Activated CD8-positive, alpha-beta memory T cell treated with anti-CD3 and anti-CD28 coated beads, Interleukin-2, amount 50 U/mL, for 24 hours (primary cell): Measurements from ENCODE around the gene SEMA5A.

Source experiments
- DNase-seq: peaks from one replicate; pipeline ENCODE4 v3.0.0-alpha.2; 2020; ENCODE audit errors: extremely low read depth

SEMA5A gene

DNA sequence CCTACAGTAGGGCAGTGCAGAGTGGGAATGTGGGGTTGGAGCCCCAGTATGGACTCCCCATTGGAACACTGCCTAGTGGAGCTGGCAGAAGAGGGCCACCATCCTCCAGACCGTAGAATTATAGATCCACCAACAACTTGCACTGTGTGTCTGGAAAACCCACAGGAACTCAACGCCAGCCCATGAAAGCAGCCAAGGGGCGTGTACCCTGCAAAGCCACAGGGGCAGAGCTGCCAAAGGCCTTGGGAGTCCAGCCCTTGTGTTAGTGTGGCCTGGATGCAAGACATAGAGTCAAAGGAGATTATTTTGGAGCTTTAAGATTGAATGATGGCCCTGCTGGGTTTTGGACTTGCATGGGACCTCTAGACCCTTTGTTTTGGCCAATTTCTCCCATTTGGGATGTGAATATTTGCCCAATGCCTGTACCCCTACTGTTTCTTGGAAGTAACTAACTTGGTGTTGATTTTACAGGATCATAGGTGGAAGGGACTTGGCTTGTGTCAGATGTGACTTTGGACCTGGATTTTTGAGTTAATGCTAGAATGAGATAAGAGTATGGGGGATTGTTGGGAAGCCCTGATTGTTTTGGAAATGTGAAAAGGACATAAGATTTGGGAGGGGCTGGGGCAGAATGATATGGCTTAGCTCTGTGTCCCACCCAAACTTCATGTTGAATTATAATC, 266.8 kb downstream of the SEMA5A start:
- DNase-seq = no peak

DNA sequence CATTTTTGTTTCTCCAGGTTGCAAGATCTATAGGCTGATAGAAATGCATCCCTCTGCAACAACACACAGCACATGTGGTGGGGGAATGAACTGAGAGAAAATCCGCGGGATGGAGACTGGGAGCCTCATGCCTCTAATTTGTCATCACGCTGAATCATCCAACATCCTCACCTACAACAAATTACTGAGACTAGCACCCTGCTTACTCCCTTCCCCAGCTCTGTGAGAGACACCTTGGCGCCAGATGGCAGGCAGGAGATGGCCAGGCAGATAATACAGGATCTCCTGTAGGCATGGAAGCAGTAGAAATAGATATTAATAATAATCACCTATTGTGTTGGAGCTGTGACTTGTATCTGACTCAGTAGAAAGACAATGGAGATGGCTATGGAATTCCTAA, 276.9 kb downstream of the SEMA5A start:
- DNase-seq = no peak

DNA sequence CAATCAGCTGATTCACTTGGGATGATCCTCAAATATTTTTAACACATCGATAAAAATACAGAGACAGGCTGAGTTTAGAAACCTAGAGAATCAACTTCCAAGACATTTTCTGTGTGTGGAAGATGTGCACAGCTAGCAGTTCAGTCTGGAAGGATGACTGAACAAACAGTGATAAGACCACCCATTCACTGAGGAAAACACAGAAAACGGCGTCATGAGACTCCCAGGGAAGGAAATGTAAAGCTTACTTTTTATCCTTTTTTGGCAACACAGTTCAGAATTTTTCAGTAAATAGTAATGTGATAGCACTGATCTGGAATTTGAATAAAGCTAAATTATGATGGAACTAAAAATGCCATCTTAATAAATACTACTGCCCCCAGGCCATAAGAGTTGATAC, 277.6 kb downstream of the SEMA5A start:
- DNase-seq = no peak

DNA sequence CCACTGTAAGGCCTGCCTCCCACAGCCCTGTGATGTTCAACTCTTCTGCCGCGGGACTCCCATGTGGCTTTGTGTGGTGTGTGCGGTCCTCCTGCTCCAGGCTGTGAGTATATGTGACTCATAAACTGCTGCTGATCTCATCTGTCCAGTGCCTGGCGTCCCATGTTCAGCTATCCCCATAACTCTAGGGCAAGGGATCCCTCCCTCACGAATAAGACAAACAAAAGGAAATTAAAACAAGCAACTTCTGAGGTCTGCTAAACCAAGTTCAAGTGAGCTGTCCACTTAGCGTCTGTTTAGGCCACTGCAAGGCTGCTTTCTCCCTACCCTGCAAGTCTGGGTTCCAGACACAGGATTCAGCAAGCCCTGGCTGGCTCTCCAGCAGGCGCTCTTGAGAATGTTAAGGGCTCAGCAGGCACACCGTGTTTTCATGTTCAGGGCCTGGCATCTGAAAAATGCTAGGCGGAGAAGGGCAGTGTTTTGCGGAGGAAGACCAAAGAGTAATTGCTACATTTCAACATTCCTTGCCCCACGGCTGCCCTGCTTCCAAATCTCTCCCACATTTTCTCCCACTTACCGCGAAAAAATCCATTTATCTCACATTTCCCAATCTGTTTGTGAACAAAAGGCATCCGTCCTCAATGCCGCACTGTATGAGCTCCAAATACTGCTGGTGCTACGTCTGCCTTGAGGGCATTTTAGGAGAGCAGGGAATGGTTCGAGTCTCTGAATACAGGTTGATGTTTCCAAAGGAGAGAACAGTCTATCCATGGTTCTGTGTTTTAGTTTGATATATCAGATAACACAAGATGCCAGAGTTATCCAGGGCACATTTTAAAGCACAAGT, 280.2 kb downstream of the SEMA5A start:
- DNase-seq = no peak

DNA sequence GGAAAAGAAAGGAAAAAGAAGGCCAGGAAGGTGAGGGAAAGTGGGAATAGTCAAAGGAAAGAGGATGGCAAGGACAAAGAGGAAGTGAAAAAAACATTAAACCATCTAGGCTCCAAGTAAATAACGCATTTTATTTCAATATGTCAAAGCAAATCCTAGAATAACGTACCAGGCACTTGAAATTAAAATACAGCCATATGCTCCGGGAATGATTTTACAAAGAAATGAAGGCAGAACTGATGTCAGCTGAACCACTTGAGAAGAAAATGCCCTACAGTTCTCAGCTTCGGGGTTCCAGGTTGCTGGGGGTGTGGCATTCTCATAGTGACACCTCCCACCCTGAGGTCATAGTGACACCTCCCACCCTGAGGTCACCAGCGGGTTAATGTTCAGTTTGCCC, 281.6 kb downstream of the SEMA5A start:
- no peak for DNase-seq

GRCh38 chr5:9263656-9264055, 282.2 kb downstream of the SEMA5A start:
- DNase-seq = no peak

GRCh38 chr5:9251379-9251980, 294.4 kb downstream of the SEMA5A start:
- no peak for DNase-seq

- no peak for DNase-seq
Observed at GRCh38 chr5:9249231-9249630, 296.6 kb downstream of the SEMA5A start.

- no peak for DNase-seq
Observed at GRCh38 chr5:9245071-9245470, 300.8 kb downstream of the SEMA5A start.

- DNase-seq = no peak
Observed at GRCh38 chr5:9244417-9244816, 301.5 kb downstream of the SEMA5A start.

DNA sequence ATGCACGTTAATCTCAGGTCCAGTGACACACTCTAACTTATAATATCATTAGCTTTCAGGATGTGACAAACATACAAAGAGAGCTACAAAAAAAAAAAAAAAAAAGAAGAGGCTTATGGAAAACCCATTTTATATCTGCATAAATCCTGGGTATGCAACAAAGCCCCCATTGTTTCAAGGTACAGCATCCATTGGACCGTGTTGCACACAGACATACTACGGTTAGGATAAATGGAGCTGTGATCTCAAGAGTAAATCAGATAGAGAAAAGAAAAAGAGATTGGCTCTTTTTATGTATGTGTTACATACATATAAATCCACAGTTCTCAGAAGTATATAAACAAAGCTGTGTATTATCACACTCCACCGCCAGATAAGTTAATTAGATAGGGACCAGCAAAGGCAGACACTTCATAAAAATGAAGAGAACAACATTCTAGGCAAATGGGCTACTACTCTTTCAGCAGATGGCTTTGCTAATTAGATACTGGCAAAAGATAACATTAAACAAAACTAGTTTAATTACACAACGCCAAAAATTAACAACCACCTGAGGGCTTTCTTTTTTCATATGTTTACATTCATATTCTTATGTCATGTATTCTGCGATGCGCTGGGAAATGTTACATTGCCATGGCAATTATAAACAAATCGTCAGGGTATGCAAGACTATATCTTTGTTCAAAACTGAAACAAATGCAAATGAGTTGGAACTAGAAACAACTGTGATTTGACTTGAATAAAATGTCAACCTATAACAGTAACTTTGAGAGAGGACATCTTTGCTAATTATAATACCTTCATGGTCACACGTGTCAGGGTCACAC, 304.2 kb downstream of the SEMA5A start:
- no peak for DNase-seq

DNA sequence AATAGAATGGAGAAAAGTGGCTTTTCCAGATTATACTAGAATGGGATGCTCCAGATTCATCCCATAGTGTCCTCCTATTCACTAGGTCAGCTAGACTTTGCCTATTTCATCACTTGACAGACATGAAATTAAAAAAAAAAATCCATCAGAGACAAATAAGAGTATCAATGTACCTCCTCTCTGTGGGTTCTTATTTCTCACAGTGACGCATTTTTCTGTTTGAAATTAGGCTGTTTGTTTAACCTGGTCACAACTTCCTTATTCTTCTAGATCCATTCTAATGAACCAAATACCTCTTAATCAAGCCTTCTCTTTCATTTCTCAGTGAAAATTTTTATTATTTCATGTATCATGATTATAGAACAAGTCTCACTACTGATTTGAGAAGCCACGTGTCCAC, 305.4 kb downstream of the SEMA5A start:
- no peak for DNase-seq

GRCh38 chr5:9239626-9240025, 306.2 kb downstream of the SEMA5A start:
- DNase-seq = no peak

GRCh38 chr5:9239071-9239470, 306.8 kb downstream of the SEMA5A start:
- DNase-seq = no peak

GRCh38 chr5:9233712-9234111, 312.2 kb downstream of the SEMA5A start:
- no peak for DNase-seq

DNA sequence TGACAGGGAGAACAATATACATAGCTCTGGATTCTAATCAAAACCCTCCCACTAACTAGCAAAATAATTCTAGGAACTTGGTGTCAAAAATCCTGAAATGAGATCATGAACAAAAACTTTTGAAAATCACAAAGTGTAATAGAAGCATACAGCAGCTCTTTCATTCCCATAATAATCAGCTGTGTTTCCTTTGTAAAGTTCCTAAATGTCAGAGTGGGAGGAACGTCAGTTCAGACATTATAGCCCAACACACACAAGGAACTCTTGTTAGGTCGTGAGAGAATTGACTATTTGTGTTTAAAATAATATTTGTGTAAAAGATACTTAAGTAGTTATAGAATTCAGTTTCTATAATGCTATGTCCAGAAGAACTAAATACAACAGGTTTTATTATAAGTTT, 312.8 kb downstream of the SEMA5A start:
- DNase-seq = no peak

GRCh38 chr5:9231842-9232241, 314.0 kb downstream of the SEMA5A start:
- no peak for DNase-seq

- DNase-seq = no peak
Observed at GRCh38 chr5:9230355-9230754, 315.5 kb downstream of the SEMA5A start.

DNA sequence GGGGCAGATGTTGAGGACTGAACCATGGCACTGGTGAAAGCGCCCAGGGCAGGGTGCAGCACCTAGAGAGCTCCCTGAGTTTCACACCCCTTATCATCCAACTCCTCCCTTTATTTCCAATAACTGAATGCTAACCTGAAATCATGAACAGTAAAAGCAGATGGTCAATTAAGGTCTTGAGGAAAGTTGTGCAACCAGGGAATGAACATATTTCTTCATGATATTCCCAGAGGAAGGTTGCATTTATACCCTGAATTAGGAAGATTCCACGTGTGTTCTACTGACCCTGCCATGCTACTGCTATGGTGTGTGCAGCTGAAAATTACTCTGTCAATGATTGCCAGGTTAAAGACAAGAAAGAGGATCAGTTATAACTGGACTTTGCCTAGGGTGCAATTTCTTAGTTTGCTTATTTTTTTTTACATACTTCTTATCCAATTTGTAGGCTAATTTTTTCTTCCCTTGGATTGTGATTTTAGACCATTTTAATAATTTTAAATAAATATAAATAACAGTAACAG, 319.8 kb downstream of the SEMA5A start:
- no peak for DNase-seq

GRCh38 chr5:9222054-9222976, 323.6 kb downstream of the SEMA5A start:
- DNase-seq = no peak

DNA sequence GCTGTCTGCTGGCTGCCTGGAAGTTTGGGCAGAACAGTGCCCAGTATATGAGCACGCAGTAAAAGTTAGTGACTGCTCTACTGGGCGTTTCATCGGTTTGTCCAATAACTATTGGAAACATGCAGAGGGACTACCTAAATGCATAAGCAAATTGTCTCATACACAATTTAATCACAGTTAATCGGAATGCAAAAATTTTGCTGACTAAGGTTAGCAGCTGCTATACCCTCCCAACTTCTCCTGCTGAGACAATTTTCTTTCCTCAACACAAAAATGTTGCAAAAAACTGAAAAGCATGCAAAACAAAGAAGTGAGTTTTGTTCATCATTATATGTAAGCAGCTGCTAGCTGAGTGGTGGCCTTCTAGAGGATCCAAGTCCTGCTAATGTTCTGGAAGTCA, 327.5 kb downstream of the SEMA5A start:
- no peak for DNase-seq
